ENCODE data around the gene ISOC1. TPM values are rescaled to one million over a fixed set of nuclear protein-coding genes. Genes with fewer than 3 reads are reported as not detected.

Gene ISOC1
- total and polyA plus RNA-seq, 2 of the 13 experiments (the other 11 are each of a cell fraction or from before 2014, with no cell fraction given), result 25.7 to 51.3 TPM

GRCh38 chr5:129094924-129095899 is 663 bp downstream of the ISOC1 start (continued):
- TF ChIP-seq ZNF609 (CRISPR knock-in tag; IDR thresholded peaks at IDR 0.05; ENCODE audit: borderline replicate concordance) (peak; percentile 82; the same call in 1 of the 2 replicates), ZSCAN5A (CRISPR knock-in tag; IDR thresholded peaks at IDR 0.05; ENCODE audit: borderline replicate concordance) (peak; percentile 92; the same call in 1 of the 2 replicates), ZMYM4 (CRISPR knock-in tag; IDR thresholded peaks at IDR 0.05) (peak; percentile 96), ZNF674 (CRISPR knock-in tag; IDR thresholded peaks at IDR 0.05; ENCODE audit: low read depth) (no peak), SNAPC2 (CRISPR knock-in tag; IDR thresholded peaks at IDR 0.05) (peak; percentile 82), ZNF83 (CRISPR knock-in tag; IDR thresholded peaks at IDR 0.05; ENCODE audit: borderline replicate concordance) (peak; percentile 76; the same call in 1 of the 2 replicates), AHDC1 (CRISPR knock-in tag; IDR thresholded peaks at IDR 0.05; ENCODE audit: borderline replicate concordance) (peak; percentile 69; the same call in 1 of the 2 replicates), ZNF44 (CRISPR knock-in tag; IDR thresholded peaks at IDR 0.05) (peak; percentile 83; the same call in 1 of the 2 replicates), FOXO4 (CRISPR knock-in tag; conservative IDR thresholded peaks at IDR 0.05) (no peak), NFATC3 (CRISPR knock-in tag; IDR thresholded peaks at IDR 0.05) (0 out of 2 replicates have a peak, but pooled peaks have one; percentile 50), POLR2G (IDR thresholded peaks at IDR 0.05; ENCODE audit: low read depth, low read length) (peak; percentile 82), ZNF136 (CRISPR knock-in tag; IDR thresholded peaks at IDR 0.05; ENCODE audit: low read depth) (0 out of 2 replicates have a peak, but pooled peaks have one; percentile 79), CHCHD3 (CRISPR knock-in tag; IDR thresholded peaks at IDR 0.05) (no peak)
